A549 (cell line): Measurements from ENCODE around the gene KCNN1. TPM values are rescaled to one million over a fixed set of nuclear protein-coding genes. Genes with fewer than 3 reads are reported as not detected.

Experiments
- ATAC-seq, 2 experiments: fragments of 200-7000 bp in 1 of 2; fragments of >200 bp in 1 of 2; cut with Nextera tagmentation in 1 of 2; cut with Tn5 transposase in 1 of 2; 3 replicates each; pipeline versions ENCODE4 v1.8.0 to v1.9.1; 2018 to 2020; ENCODE audit warnings: mild to moderate bottlenecking in 1 of 2, moderate library complexity in 1 of 2
- CTCF ChIA-PET: fragments of 300-600 bp; sonication (Branson Sonifier 250); formaldehyde crosslinking; extraction: SDS; loops from one replicate; lab custom pipeline; 2021; ENCODE audit warnings: antibody characterized with exemption, inconsistent platforms; lab: Yijun Ruan, JAX
- POLR2A ChIA-PET: fragments of 350-600 bp; formaldehyde crosslinking; extraction: SDS; loops from one replicate; lab custom pipeline; 2021; ENCODE audit warnings: antibody characterized with exemption, inconsistent platforms; lab: Yijun Ruan, JAX
- DNase-seq, 2 experiments: peaks; one replicate each; pipeline versions ENCODE4 v3.0.0 to v3.0.0-alpha.2; 2011 to 2016; ENCODE audit warnings: low read depth in 1 of 2, low spot score in 1 of 2
- FAIRE-seq: peaks from 2 replicates; lab custom pipeline; 2011; peaks lifted over from hg19 to GRCh38; lab: Jason Lieb, UNC
- H3K27ac ChIP-seq, 2 experiments: fragments of >200 bp; sonication (Bioruptor Twin); formaldehyde crosslinking; 3 replicates each; pipeline ENCODE4 v1.5.1; 2016 to 2017
- H3K4me1 ChIP-seq: fragments of >200 bp; sonication (Bioruptor Twin); formaldehyde crosslinking; 3 replicates; pipeline ENCODE4 v1.6.1; 2016
- H3K4me2 ChIP-seq: fragments of >200 bp; sonication (Bioruptor Twin); formaldehyde crosslinking; 3 replicates; pipeline ENCODE4 v1.6.1; 2016
- H3K4me3 ChIP-seq: fragments of >200 bp; sonication (Bioruptor Twin); formaldehyde crosslinking; 3 replicates; pipeline ENCODE4 v1.5.1; 2016
- H3K9me3 ChIP-seq: fragments of >200 bp; sonication (Bioruptor Twin); formaldehyde crosslinking; 3 replicates; pipeline ENCODE4 v1.6.1; 2016
- BHLHE40 ChIP-seq: IDR thresholded peaks from 2 replicates; pipeline ENCODE4 v1.6.1; 2012; ENCODE audit warnings: low read depth, low read length, inconsistent platforms
- EHF ChIP-seq: fragments of 250-450 bp; sonication (Bioruptor Pico); IDR thresholded peaks from 2 replicates; pipeline ENCODE4 v1.5.0; 2020; ENCODE audit warnings: mild to moderate bottlenecking
- HDAC2 ChIP-seq: fragments of 200-600 bp; sonication (generic); IDR thresholded peaks from 2 replicates; pipeline ENCODE4 v1.6.1; 2016
- JUN ChIP-seq, 2 experiments: fragments of >200 bp; sonication (Bioruptor Twin); formaldehyde crosslinking; IDR thresholded peaks; 2 replicates in 1 of 2; 3 replicates in 1 of 2; pipeline ENCODE4 v1.6.1; 2016 to 2017
- KDM5A ChIP-seq: fragments of 200-600 bp; sonication (generic); IDR thresholded peaks from 2 replicates; pipeline ENCODE4 v1.6.1; 2016; ENCODE audit warnings: antibody characterized with exemption, mild to moderate bottlenecking
- NPAS2 ChIP-seq: fragments of 250-450 bp; sonication (Bioruptor Pico); IDR thresholded peaks from 2 replicates; pipeline ENCODE4 v1.8.0; 2022; ENCODE audit warnings: mild to moderate bottlenecking, moderate library complexity, borderline replicate concordance
- RAD21 ChIP-seq, 2 experiments: fragments of >200 bp in 1 of 2; sonication (Bioruptor Twin) in 1 of 2; formaldehyde crosslinking in 1 of 2; IDR thresholded peaks in 1 of 2; conservative IDR thresholded peaks in 1 of 2; 2 replicates in 1 of 2; 3 replicates in 1 of 2; pipeline ENCODE4 v1.6.1; 2012 to 2018; ENCODE audit warnings: inconsistent platforms in 1 of 2
- RNF2 ChIP-seq: fragments of 200-600 bp; sonication (generic); IDR thresholded peaks from 2 replicates; pipeline ENCODE4 v1.6.1; 2016; ENCODE audit warnings: low read depth, mild to moderate bottlenecking, antibody characterized with exemption, moderate library complexity, borderline replicate concordance
- TP53 ChIP-seq: fragments of 250-450 bp; sonication (Bioruptor Pico); IDR thresholded peaks from 2 replicates; pipeline ENCODE4 v1.5.0; 2021; ENCODE audit warnings: mild to moderate bottlenecking, moderate library complexity
- ZC3H11A ChIP-seq: fragments of 450-650 bp; IDR thresholded peaks from 2 replicates; pipeline ENCODE4 v1.6.1; 2014; ENCODE audit warnings: antibody characterized with exemption, mild to moderate bottlenecking
- WGBS: methylation state at CpG from one replicate; pipeline ENCODE4 v1.1.6; 2017; ENCODE audit errors: missing lambda C conversion rate; 5-methylcytosine and 5-hydroxymethylcytosine counted together
- polyA plus RNA-seq, 4 experiments: library from polyadenylated mRNA; depleted of rRNA in 3 of 4; stranded (reverse); fragments of >200 nt; fragmentation: RNase III in 1 of 4; extraction: RNeasy Plus Mini Kit Qiagen cat#74134 plus additional on column Dnase treatment in 1 of 4; gene quantifications; 2 replicates in 3 of 4; 3 replicates in 1 of 4; pipeline ENCODE4 v1.2.3, GENCODE V29; 2011 to 2017
- TF ChIP-seq, protein P1 (sequence below): IDR thresholded peaks from 2 replicates; pipeline ENCODE4 v1.6.1; 2012
- TF ChIP-seq, protein P2 (sequence below): fragments of 450-650 bp; IDR thresholded peaks from 2 replicates; pipeline ENCODE4 v1.6.1; 2014; ENCODE audit warnings: antibody characterized with exemption
- TF ChIP-seq, protein P3 (sequence below): fragments of >200 bp; sonication (Bioruptor Twin); formaldehyde crosslinking; IDR thresholded peaks from 3 replicates; pipeline ENCODE4 v1.5.1; 2016

The KCNN1 gene
- polyA plus RNA-seq, 2 of the 4 experiments (the other 2 are of a cell fraction): 0.43 to 0.85 TPM

DNA sequence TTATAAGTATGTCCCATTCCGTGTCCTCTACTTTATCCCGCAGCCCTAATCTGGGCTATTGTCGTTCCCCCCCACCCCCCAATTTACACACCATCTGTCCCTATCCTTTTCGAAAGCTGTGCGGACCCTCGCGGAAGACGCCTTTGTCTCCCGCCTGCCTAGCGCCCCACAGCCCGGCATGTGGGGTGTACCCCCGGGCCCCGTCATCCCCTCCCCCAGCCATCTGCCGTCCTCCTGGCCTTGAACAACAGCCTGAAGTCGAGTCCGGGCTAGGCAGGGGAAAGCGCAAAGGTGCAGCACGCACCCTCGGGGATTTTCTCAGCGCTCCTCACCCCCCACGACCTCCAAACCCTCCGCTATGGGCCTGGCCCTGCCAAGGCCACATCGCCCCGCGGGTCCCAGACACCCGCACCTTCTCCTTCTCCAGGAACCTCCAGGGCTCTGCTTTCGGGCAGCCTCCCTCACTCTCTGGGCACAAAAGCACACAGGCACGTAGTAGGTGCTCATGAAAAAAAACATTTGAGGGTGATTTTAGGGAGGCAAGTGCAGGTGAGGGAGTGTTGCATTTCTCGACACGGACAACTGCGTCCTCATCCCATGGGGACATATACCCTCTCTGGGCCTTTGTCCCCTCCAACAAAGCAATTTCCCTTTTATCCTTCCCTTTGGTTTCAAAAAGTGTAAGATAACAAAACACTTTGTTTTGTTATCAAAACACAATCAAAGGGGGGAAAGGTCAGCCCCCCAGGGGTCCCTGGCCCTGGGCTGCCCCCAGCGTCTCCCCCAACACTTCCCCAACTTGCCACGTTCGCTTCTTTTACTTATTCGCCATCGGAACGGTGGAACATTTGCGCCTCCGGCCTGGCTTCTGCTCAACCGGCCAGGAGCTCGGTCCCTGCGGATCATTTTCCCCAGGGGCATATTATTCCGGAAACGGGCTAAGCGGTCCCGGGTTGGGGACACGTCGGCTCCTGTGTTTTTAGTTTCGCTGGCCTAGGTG, 17.7 kb upstream of the KCNN1 start (continued):
- TF ChIP-seq, protein P1, sequence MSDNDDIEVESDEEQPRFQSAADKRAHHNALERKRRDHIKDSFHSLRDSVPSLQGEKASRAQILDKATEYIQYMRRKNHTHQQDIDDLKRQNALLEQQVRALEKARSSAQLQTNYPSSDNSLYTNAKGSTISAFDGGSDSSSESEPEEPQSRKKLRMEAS: no peak
- TF ChIP-seq EHF (CRISPR knock-in tag): no peak
- TF ChIP-seq RNF2: no peak

DNA sequence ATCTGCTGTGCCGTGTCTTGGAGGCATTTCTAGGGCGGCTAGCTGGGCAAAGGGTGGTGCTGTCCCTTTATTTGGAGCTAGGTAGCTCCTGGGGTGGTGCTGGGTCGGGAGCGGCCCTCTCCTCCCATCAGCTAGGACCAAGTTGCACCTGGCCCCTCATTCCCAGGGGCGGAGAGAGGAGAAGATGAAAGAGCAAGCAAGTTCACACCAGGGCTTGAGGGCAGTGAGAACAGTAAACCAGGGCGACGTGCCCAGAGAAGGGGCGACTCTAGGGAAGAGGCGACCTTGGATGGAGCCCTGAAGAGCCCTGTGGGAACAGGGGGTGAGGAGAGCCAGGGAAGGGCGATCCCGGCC, 17.0 kb upstream of the KCNN1 start:
- H3K9me3 ChIP-seq: no peaks in the 10 kb centered on the region
- WGBS: 30% methylated on average over 8 of the region's 11 CpGs
- H3K4me1 ChIP-seq: peaks cover 34% of the 10 kb centered on the region
- CTCF ChIA-PET: interaction anchor here (6.3 to 24.1 kb wide), 2 partner anchors 15 to 46 kb away, joined by 69 to 493 read pairs; partner anchors contain the start of gene CCDC124
- TF ChIP-seq ZC3H11A (no peak), KDM5A (no peak), RAD21 (conservative IDR thresholded peaks at IDR 0.05 in 1 of 2, IDR thresholded peaks at IDR 0.05 in 1 of 2) (no peak)
- no peak overlapping the region; the same call in 2 of the 3 replicates for H3K4me3 ChIP-seq
- DNase-seq (no peak), FAIRE-seq (no peak), ATAC-seq (no peak)
- POLR2A ChIA-PET: interaction anchor here (0.7 kb wide), 1 partner anchor 30 kb away, joined by 5 read pairs; no protein-coding TSS in a partner anchor
- H3K4me2 ChIP-seq: peak overlapping the region; percentile 98
- H3K27ac ChIP-seq: no peak overlapping the region

DNA sequence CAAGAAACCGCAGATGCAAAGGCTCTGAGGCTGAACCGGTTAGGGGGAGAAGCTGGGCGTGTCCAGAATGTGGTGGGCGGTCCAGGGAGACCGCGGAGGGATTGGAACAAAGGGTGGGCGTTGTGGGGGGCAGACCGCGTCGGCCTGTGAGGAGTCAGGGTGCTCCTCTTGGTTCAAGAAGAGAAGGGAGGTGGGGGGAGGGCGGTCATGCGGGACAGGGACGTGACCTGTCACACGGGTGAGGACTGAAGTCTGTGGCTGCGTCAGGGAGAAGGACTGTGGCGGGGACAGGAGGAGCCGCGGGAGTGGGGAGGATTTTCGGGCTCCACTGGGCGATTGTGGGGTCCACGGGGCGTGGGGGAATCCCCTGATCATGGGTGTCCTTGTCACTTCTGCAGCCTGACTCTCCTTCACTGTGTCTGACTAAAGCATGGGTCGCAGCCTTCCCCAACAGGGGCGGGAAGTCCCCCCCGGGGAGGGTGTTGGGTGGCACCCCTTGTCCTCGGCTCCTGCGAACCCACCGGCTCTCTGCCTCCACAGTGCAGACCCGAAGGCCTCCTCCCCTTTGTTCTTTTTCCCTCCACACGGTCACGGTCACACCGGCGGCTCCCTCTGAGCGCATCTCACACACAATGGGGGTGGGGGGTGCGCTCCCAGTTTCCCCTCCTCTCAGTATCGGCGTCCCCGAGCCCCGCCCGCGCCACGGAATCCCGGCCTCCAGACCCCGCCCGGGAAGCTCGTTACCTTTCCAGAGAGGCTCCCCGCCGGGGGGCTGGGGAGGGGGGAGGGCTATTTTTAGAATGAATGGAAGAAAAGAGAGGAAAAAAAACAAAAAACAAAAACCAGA, 16.4 kb upstream of the KCNN1 start:
- no peak for DNase-seq
- TF ChIP-seq JUN (IDR thresholded peaks at IDR 0.05): no peak
- no peak for TF ChIP-seq NPAS2 (CRISPR knock-in tag)
- TF ChIP-seq, all 56 proteins: peak for 0
- Histone ChIP-seq H3K27ac (peak overlapping the region in 1 of 2 experiments; percentile 22; a peak in 1 of 6 replicates), H3K4me2 (peak overlapping the region; percentile 98), H3K4me3 (peak overlapping the region; percentile 41), H3K9me3 (no peaks in the 10 kb centered on the region), H3K4me1 (peaks cover 34% of the 10 kb centered on the region)
- no peak for FAIRE-seq
- ChIA-PET CTCF (interaction anchor here (6.3 to 24.1 kb wide), 2 partner anchors 16 to 46 kb away, joined by 69 to 493 read pairs; partner anchors contain the start of gene CCDC124), POLR2A (interaction anchor here (0.7 kb wide), 3 partner anchors 18 to 46 kb away, joined by 3 to 5 read pairs (median 5); partner anchors contain the start of gene CCDC124)
- ATAC-seq: peak in 1 of 2 experiments; percentile 22; a peak in 2 of 6 replicates
- WGBS: 3% methylated on average over 22 of the region's 48 CpGs

DNA sequence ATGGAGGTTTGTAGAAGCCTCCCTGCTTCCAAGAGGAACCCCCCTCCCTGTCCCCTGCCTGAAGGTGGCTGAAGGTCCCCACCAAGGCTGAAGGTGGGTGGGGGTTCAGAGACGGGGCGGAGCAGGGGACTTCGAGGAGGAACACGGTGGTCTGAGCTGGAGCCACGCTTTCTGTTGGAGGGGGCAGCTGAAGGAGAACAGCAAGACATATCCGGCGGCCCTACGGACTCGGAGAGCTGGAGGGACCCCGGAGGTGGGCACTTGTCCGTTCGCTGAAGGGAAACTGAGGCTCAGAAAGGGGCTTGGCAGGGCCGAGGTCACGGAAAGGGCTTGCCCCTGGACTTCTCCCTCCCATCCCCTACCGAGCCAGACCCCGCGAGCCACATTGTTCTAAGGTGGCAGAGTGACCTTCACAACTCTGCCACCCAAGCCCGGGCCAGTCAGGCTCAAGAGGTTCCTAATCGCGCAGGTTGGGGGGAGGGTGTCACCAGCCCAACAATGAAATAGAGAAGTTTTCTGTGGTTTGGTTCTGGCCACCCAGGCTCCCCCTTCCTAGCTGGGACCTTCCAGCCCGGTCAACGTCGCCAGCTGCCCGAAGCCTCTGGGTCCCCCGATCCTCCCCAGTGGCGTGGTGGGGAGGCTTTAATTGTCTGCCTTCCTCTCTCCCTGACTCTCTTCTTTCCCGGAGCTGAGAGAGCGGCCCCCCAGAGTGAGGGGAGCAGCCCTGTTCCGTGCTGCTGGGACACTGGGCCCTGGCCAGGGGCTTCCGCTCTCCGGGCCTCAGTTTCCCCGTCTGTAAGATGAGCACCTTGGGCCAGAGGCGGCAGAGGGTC, 15.5 kb upstream of the KCNN1 start:
- FAIRE-seq: no peak
- no peak for DNase-seq
- Histone ChIP-seq H3K4me2 (peak overlapping the region; percentile 98), H3K4me1 (peaks cover 34% of the 10 kb centered on the region), H3K4me3 (peak overlapping the region; percentile 41), H3K27ac (peak overlapping the region in 1 of 2 experiments; percentile 32; a peak in 2 of 6 replicates), H3K9me3 (no peaks in the 10 kb centered on the region)
- ATAC-seq: peak in 1 of 2 experiments; percentile 4; a peak in 1 of 6 replicates
- POLR2A ChIA-PET: interaction anchor here (0.7 kb wide), 2 partner anchors 18 to 46 kb away, joined by 3 to 5 read pairs; partner anchors contain the start of gene CCDC124
- TF ChIP-seq, protein P2, sequence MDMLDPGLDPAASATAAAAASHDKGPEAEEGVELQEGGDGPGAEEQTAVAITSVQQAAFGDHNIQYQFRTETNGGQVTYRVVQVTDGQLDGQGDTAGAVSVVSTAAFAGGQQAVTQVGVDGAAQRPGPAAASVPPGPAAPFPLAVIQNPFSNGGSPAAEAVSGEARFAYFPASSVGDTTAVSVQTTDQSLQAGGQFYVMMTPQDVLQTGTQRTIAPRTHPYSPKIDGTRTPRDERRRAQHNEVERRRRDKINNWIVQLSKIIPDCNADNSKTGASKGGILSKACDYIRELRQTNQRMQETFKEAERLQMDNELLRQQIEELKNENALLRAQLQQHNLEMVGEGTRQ: no peak
- no peak for TF ChIP-seq HDAC2
- TF ChIP-seq BHLHE40: no peak
- no peak for TF ChIP-seq EHF (CRISPR knock-in tag)
- no peak for TF ChIP-seq TP53 (CRISPR knock-in tag)
- TF ChIP-seq, protein P3, sequence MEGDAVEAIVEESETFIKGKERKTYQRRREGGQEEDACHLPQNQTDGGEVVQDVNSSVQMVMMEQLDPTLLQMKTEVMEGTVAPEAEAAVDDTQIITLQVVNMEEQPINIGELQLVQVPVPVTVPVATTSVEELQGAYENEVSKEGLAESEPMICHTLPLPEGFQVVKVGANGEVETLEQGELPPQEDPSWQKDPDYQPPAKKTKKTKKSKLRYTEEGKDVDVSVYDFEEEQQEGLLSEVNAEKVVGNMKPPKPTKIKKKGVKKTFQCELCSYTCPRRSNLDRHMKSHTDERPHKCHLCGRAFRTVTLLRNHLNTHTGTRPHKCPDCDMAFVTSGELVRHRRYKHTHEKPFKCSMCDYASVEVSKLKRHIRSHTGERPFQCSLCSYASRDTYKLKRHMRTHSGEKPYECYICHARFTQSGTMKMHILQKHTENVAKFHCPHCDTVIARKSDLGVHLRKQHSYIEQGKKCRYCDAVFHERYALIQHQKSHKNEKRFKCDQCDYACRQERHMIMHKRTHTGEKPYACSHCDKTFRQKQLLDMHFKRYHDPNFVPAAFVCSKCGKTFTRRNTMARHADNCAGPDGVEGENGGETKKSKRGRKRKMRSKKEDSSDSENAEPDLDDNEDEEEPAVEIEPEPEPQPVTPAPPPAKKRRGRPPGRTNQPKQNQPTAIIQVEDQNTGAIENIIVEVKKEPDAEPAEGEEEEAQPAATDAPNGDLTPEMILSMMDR: no peak
- CTCF ChIA-PET: interaction anchor here (24.1 kb wide), 1 partner anchor 45 kb away, joined by 493 read pairs; no protein-coding TSS in a partner anchor
- WGBS: 3% methylated on average over 32 of the region's 33 CpGs
